Neural cell (in vitro differentiated cells): ENCODE data around the gene DIRAS2. TPM values are rescaled to one million over a fixed set of nuclear protein-coding genes. Genes with fewer than 3 reads are reported as not detected.

Experiments
- H2AFZ ChIP-seq: fragments of 200-600, 300-800 bp; sonication (generic), shearing (Covaris generic); 2 replicates; pipeline ENCODE4 v1.6.0; 2014; ENCODE audit warnings: low read depth, mild to moderate bottlenecking, antibody characterized with exemption, low read length, moderate library complexity
- H3F3A ChIP-seq: fragments of 200-600 bp; shearing (Covaris generic); 2 replicates; pipeline ENCODE4 v1.6.1; 2016; ENCODE audit warnings: mild to moderate bottlenecking, moderate library complexity, mixed read lengths, antibody characterized with exemption, low read length; ENCODE audit not compliant: insufficient read depth, poor library complexity, severe bottlenecking
- H3K27ac ChIP-seq: fragments of 200-600, 300-800 bp; sonication (generic), shearing (Covaris generic); 2 replicates; pipeline ENCODE4 v1.5.1; 2014; ENCODE audit warnings: mild to moderate bottlenecking, low read length, moderate library complexity
- H3K27me3 ChIP-seq: fragments of 300-800, 200-600 bp; sonication (generic), shearing (Covaris generic); 2 replicates; pipeline ENCODE4 v1.6.0; 2014; ENCODE audit warnings: mild to moderate bottlenecking, low read depth, low read length, moderate library complexity; ENCODE audit not compliant: insufficient read depth
- H3K36me3 ChIP-seq: fragments of 300-800, 200-600 bp; sonication (generic), shearing (Covaris generic); 2 replicates; pipeline ENCODE4 v1.5.1; 2014; ENCODE audit warnings: mild to moderate bottlenecking, antibody characterized with exemption, low read length, moderate library complexity; ENCODE audit not compliant: insufficient read depth
- H3K4me2 ChIP-seq: fragments of 300-800, 200-600 bp; sonication (generic), shearing (Covaris generic); 2 replicates; pipeline ENCODE4 v1.6.0; 2014; ENCODE audit warnings: mild to moderate bottlenecking, low read length
- H3K4me3 ChIP-seq: fragments of 300-800, 200-600 bp; sonication (generic), shearing (Covaris generic); 2 replicates; pipeline ENCODE4 v1.5.1; 2014; ENCODE audit warnings: mild to moderate bottlenecking, low read length, moderate library complexity
- H3K79me2 ChIP-seq: fragments of 200-600 bp; shearing (Covaris generic); replicated peaks from 2 replicates; pipeline ENCODE4 v1.6.0; 2014; ENCODE audit warnings: mild to moderate bottlenecking, low read length, moderate library complexity; ENCODE audit not compliant: insufficient read depth
- H3K9ac ChIP-seq: fragments of 300-800, 200-600 bp; sonication (generic), shearing (Covaris generic); 2 replicates; pipeline ENCODE4 v1.6.1; 2016; ENCODE audit warnings: mild to moderate bottlenecking, low read length, mixed read lengths
- H3K9me2 ChIP-seq: fragments of 200-600 bp; shearing (Covaris generic); 2 replicates; pipeline ENCODE4 v1.6.1; 2016; ENCODE audit warnings: mild to moderate bottlenecking, low read length, mixed read lengths; ENCODE audit not compliant: insufficient read depth
- H3K9me3 ChIP-seq: fragments of 200-600, 300-800 bp; sonication (generic), shearing (Covaris generic); 2 replicates; pipeline ENCODE4 v1.6.1; 2016; ENCODE audit warnings: mild to moderate bottlenecking, mixed run types, low read length, moderate library complexity, mixed read lengths
- H4K20me1 ChIP-seq: fragments of 200-600 bp; shearing (Covaris generic); 2 replicates; pipeline ENCODE4 v1.6.1; 2016; ENCODE audit warnings: mild to moderate bottlenecking, mixed run types; ENCODE audit not compliant: insufficient read depth
- CTCF ChIP-seq: fragments of 450-650 bp; IDR thresholded peaks from 2 replicates; pipeline ENCODE4 v1.5.1; 2014; ENCODE audit warnings: antibody characterized with exemption, mild to moderate bottlenecking, moderate library complexity; ENCODE audit not compliant: poor library complexity, severe bottlenecking
- EP300 ChIP-seq: fragments of 450-650 bp; conservative IDR thresholded peaks from 2 replicates; pipeline ENCODE4 v1.6.1; 2014; ENCODE audit warnings: antibody characterized with exemption, mild to moderate bottlenecking, moderate library complexity; ENCODE audit not compliant: poor library complexity, severe bottlenecking
- EZH2 ChIP-seq: fragments of 200-600, 300-800 bp; shearing (Covaris generic), sonication (generic); IDR thresholded peaks from 2 replicates; pipeline ENCODE4 v1.6.1; 2014; ENCODE audit warnings: antibody characterized with exemption, low read length, borderline replicate concordance, mild to moderate bottlenecking; ENCODE audit not compliant: insufficient read depth, poor library complexity, severe bottlenecking
- MXI1 ChIP-seq: fragments of 450-650 bp; conservative IDR thresholded peaks from 2 replicates; pipeline ENCODE4 v1.6.1; 2014; ENCODE audit warnings: antibody characterized with exemption, mild to moderate bottlenecking; ENCODE audit not compliant: poor library complexity, severe bottlenecking
- POLR2AphosphoS5 ChIP-seq: IDR thresholded peaks from 2 replicates; pipeline ENCODE4 v1.6.1; 2012
- RAD21 ChIP-seq: fragments of 450-650 bp; conservative IDR thresholded peaks from 2 replicates; pipeline ENCODE4 v1.6.1; 2014; ENCODE audit warnings: antibody characterized with exemption, mild to moderate bottlenecking, moderate library complexity
- REST ChIP-seq: IDR thresholded peaks from 2 replicates; pipeline ENCODE4 v1.6.1; 2012; ENCODE audit warnings: borderline replicate concordance
- SMC3 ChIP-seq: fragments of 450-650 bp; conservative IDR thresholded peaks from 2 replicates; pipeline ENCODE4 v1.6.1; 2014; ENCODE audit warnings: antibody characterized with exemption, mild to moderate bottlenecking, moderate library complexity; ENCODE audit not compliant: poor library complexity
- TAF1 ChIP-seq: IDR thresholded peaks from 2 replicates; pipeline ENCODE4 v1.6.1; 2012; ENCODE audit warnings: low read depth
- polyA plus RNA-seq: library from polyadenylated mRNA; depleted of rRNA; stranded (reverse); fragments of >200 nt; gene quantifications from 2 replicates; pipeline ENCODE4 v1.2.3, GENCODE V29; 2014

The DIRAS2 gene
- polyA plus RNA-seq, 1 donor from 2014 or later, result 26.7 TPM

- no peak overlapping the region for H2AFZ ChIP-seq
- no peaks in the 10 kb centered on the region for H3F3A ChIP-seq
- no peaks in the 10 kb centered on the region for H3K79me2 ChIP-seq
- H3K4me3 ChIP-seq, result no peak overlapping the region
- H3K27ac ChIP-seq, result no peak overlapping the region
- H3K4me2 ChIP-seq, result no peak overlapping the region
- peaks cover 16% of the 10 kb centered on the region for H3K36me3 ChIP-seq
- no peaks in the 10 kb centered on the region for H3K9me2 ChIP-seq
- H3K9me3 ChIP-seq, result no peaks in the 10 kb centered on the region
- no peak for TF ChIP-seq RAD21
- TF ChIP-seq EZH2, result no peak
- TF ChIP-seq EP300, result no peak
- TF ChIP-seq POLR2AphosphoS5, result no peak
- no peak for TF ChIP-seq REST
- TF ChIP-seq TAF1, result no peak
- TF ChIP-seq MXI1, result no peak
- no peaks in the 10 kb centered on the region for H4K20me1 ChIP-seq
- H3K9ac ChIP-seq, result no peak overlapping the region
- H3K27me3 ChIP-seq, result no peaks in the 10 kb centered on the region
These were observed 29.1 kb downstream of the DIRAS2 start for GRCh38 chr9:90613502-90613901.

GRCh38 chr9:90612957-90613356 is 29.7 kb downstream of the DIRAS2 start:
- peaks cover 16% of the 10 kb centered on the region for H3K36me3 ChIP-seq
- TF ChIP-seq EP300, result no peak
- TF ChIP-seq SMC3, result no peak
- no peak for TF ChIP-seq MXI1
- TF ChIP-seq EZH2, result no peak
- no peak for TF ChIP-seq TAF1
- no peaks in the 10 kb centered on the region for H3K9me3 ChIP-seq
- no peak overlapping the region for H3K4me2 ChIP-seq
- H4K20me1 ChIP-seq, result no peaks in the 10 kb centered on the region
- no peak overlapping the region for H3K27ac ChIP-seq
- no peaks in the 10 kb centered on the region for H3F3A ChIP-seq
- no peak overlapping the region for H3K9ac ChIP-seq
- H3K27me3 ChIP-seq, result no peaks in the 10 kb centered on the region
- no peaks in the 10 kb centered on the region for H3K9me2 ChIP-seq
- H3K4me3 ChIP-seq, result no peak overlapping the region
- no peak overlapping the region for H2AFZ ChIP-seq
- no peaks in the 10 kb centered on the region for H3K79me2 ChIP-seq

- H3F3A ChIP-seq, result no peaks in the 10 kb centered on the region
- H4K20me1 ChIP-seq, result no peaks in the 10 kb centered on the region
- peaks cover 16% of the 10 kb centered on the region for H3K36me3 ChIP-seq
- no peaks in the 10 kb centered on the region for H3K9me3 ChIP-seq
- no peak for TF ChIP-seq TAF1
- no peak for TF ChIP-seq EZH2
- no peak for TF ChIP-seq SMC3
- no peak for TF ChIP-seq RAD21
- no peak for TF ChIP-seq CTCF
- no peak overlapping the region for H3K9ac ChIP-seq
- no peak overlapping the region for H3K4me2 ChIP-seq
- H2AFZ ChIP-seq, result no peak overlapping the region
- no peaks in the 10 kb centered on the region for H3K79me2 ChIP-seq
- no peaks in the 10 kb centered on the region for H3K27me3 ChIP-seq
- no peak overlapping the region for H3K27ac ChIP-seq
- H3K4me3 ChIP-seq, result no peak overlapping the region
- H3K9me2 ChIP-seq, result no peaks in the 10 kb centered on the region
These were observed 31.1 kb downstream of the DIRAS2 start for GRCh38 chr9:90611568-90611967.
